Transverse colon (tissue), 4 donors: Measurements from ENCODE around the gene RALGPS1. TPM values are rescaled to one million over a fixed set of nuclear protein-coding genes. Genes with fewer than 3 reads are reported as not detected.

ENCODE experiments used
- DNase-seq: peaks from one replicate; pipeline ENCODE4 v3.0.0-alpha.2; 2019
- H3K27ac ChIP-seq, 4 donors: fragments of 200-600 bp; sonication (generic); 2 replicates each; pipeline ENCODE4 v1.5.1; 2016 to 2018; ENCODE audit warnings: inconsistent platforms in 4 of 4
- H3K27me3 ChIP-seq: fragments of 200-600 bp; sonication (generic); 2 replicates; pipeline ENCODE4 v1.5.1; 2017; ENCODE audit warnings: inconsistent platforms
- H3K36me3 ChIP-seq, 4 donors: fragments of 200-600 bp; sonication (generic); 2 replicates each; pipeline ENCODE4 v1.5.1; 2017 to 2019; ENCODE audit warnings: inconsistent platforms in 4 of 4
- H3K4me1 ChIP-seq, 4 donors: fragments of 200-600 bp; sonication (generic); 2 replicates each; pipeline ENCODE4 v1.5.1; 2017 to 2020; ENCODE audit warnings: inconsistent platforms in 4 of 4
- H3K4me3 ChIP-seq, 4 donors: fragments of 200-600 bp; sonication (generic); 1 replicate in 1 of 4; 2 replicates in 3 of 4; pipeline versions ENCODE4 v1.5.1 to v1.6.1; 2017 to 2019; ENCODE audit warnings: inconsistent platforms in 4 of 4
- H3K9me3 ChIP-seq, 2 donors: fragments of 200-600 bp; sonication (generic); 2 replicates each; pipeline ENCODE4 v1.5.1; 2017 to 2019; ENCODE audit warnings: inconsistent platforms in 2 of 2
- CTCF ChIP-seq, 5 experiments: fragments of 200-600 bp in 3 of 5; fragments of 450-650 bp in 2 of 5; sonication (generic) in 3 of 5; IDR thresholded peaks; 1 replicate in 2 of 5; 2 replicates in 3 of 5; pipeline ENCODE4 v1.5.1; 2016 to 2017; ENCODE audit warnings: antibody characterized with exemption in 5 of 5, inconsistent platforms in 3 of 5, mild to moderate bottlenecking in 2 of 5, moderate library complexity in 1 of 5
- EP300 ChIP-seq: sonication (generic); formaldehyde crosslinking; IDR thresholded peaks from one replicate; pipeline ENCODE4 v1.6.1; 2017; ENCODE audit warnings: antibody characterized with exemption, low read depth
- POLR2A ChIP-seq: fragments of 450-650 bp; IDR thresholded peaks from one replicate; pipeline ENCODE4 v1.6.1; 2016; ENCODE audit warnings: antibody characterized with exemption, mild to moderate bottlenecking, moderate library complexity
- POLR2AphosphoS5 ChIP-seq, 3 donors: sonication (generic); formaldehyde crosslinking; IDR thresholded peaks; one replicate each; pipeline ENCODE4 v1.6.1; 2016; ENCODE audit warnings: antibody characterized with exemption in 3 of 3
- WGBS, 2 donors: methylation state at CpG; one replicate each; pipeline ENCODE4 v1.1.5; 2018; ENCODE audit warnings: low coverage in 1 of 2; 5-methylcytosine and 5-hydroxymethylcytosine counted together
- in situ Hi-C, 4 donors: fragments of 200-750 bp; cut with MboI; loops; one replicate each; pipeline versions ENCODE4 v1.15.0 to v1.15.1; 2017; ENCODE audit warnings: low sequenced_read_pairs in 3 of 4, low pct_ligation_motif_present in 1 of 4, low pct_unique_long_range_greater_than_20kb in 1 of 4
- intact Hi-C: fragments of 100-400 bp; cut with DNase I; formaldehyde crosslinking; loops from one replicate; pipeline ENCODE4 v1.15.1; 2023; ENCODE audit warnings: low total_unique reads
- total RNA-seq, 4 donors: library from RNA; depleted of rRNA; stranded (reverse); fragments of >200 nt; gene quantifications; one replicate each; pipeline ENCODE4 v1.1.0, GENCODE V29; 2016

The RALGPS1 gene
- total RNA-seq, 4 donors from 2014 or later: 46.0 to 119 (median 87.6) TPM

DNA sequence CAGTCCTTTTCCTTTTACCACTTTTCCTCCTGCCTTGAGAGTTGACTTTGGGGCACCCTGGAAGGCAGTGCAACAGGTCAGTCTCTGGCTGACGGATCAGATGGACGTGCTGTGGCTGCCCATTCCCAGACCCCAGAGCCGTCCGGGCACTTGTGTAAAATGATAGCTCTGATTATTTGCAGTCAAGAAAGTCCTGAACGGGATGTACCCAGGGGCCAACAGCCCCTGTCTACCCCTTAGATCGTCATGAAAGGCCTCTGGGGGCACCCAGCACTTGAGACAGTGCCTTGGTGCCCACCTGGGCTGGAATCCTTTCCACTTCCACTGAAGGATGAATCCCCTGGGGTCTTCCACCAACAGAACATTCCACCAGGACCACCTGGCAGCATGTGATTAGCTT, 225.6 kb downstream of the RALGPS1 start:
- no peaks in the 10 kb centered on the region for H3K36me3 ChIP-seq
- no peak for TF ChIP-seq EP300
- no peak for TF ChIP-seq POLR2AphosphoS5 (IDR thresholded peaks at IDR 0.05)
- TF ChIP-seq POLR2A: no peak
- no peak for TF ChIP-seq CTCF (IDR thresholded peaks at IDR 0.05)
- H3K4me3 ChIP-seq: no peak overlapping the region
- intact Hi-C loops (no loop called here), in situ Hi-C loops (no loop called here)
- no peak for DNase-seq
- 92% methylated on average over 6 of the region's 6 CpGs; no CpG with 5 or more reads in 1 of the 2 donors for WGBS, 2 donors
- H3K27me3 ChIP-seq: no peaks in the 10 kb centered on the region
- no peak overlapping the region for H3K27ac ChIP-seq
- peaks cover 0 to 9% (median 0%) of the 10 kb centered on the region in 4 donors for H3K4me1 ChIP-seq
- H3K9me3 ChIP-seq: no peaks in the 10 kb centered on the region

GRCh38 chr9:127140842-127141675, 226.5 kb downstream of the RALGPS1 start:
- TF ChIP-seq EP300: no peak
- TF ChIP-seq POLR2A: no peak
- TF ChIP-seq POLR2AphosphoS5 (IDR thresholded peaks at IDR 0.05): no peak
- no peak for TF ChIP-seq CTCF (IDR thresholded peaks at IDR 0.05)
- DNase-seq: no peak
- 60 to 80% methylated on average over 2 to 9 of the region's 9 CpGs for WGBS, 2 donors
- no peaks in the 10 kb centered on the region for H3K27me3 ChIP-seq
- no peak overlapping the region for H3K27ac ChIP-seq
- H3K36me3 ChIP-seq: no peaks in the 10 kb centered on the region
- intact Hi-C loops (no loop called here), in situ Hi-C loops (no loop called here)
- H3K4me1 ChIP-seq: peaks cover 0 to 4% (median 0%) of the 10 kb centered on the region in 4 donors
- no peaks in the 10 kb centered on the region for H3K9me3 ChIP-seq
- H3K4me3 ChIP-seq: no peak overlapping the region

- Histone ChIP-seq H3K9me3 (no peaks in the 10 kb centered on the region), H3K27ac (no peak overlapping the region), H3K4me1 (no peaks in the 10 kb centered on the region), H3K36me3 (no peaks in the 10 kb centered on the region), H3K4me3 (no peak overlapping the region), H3K27me3 (no peaks in the 10 kb centered on the region)
- WGBS, 2 donors: 97% methylated on average over 3 of the region's 3 CpGs; no CpG with 5 or more reads in 1 of the 2 donors
- DNase-seq: no peak
- in situ Hi-C loops (no loop called here), intact Hi-C loops (no loop called here)
- TF ChIP-seq EP300 (no peak), POLR2A (no peak), CTCF (IDR thresholded peaks at IDR 0.05) (no peak), POLR2AphosphoS5 (IDR thresholded peaks at IDR 0.05) (no peak)
These were observed 227.7 kb downstream of the RALGPS1 start for GRCh38 chr9:127142291-127142690.

- no peak overlapping the region for H3K27ac ChIP-seq
- intact Hi-C loops (no loop called here), in situ Hi-C loops (no loop called here)
- H3K9me3 ChIP-seq: no peaks in the 10 kb centered on the region
- H3K4me3 ChIP-seq: no peak overlapping the region
- no peaks in the 10 kb centered on the region for H3K4me1 ChIP-seq
- TF ChIP-seq POLR2AphosphoS5 (IDR thresholded peaks at IDR 0.05) (no peak), EP300 (no peak), POLR2A (no peak), CTCF (IDR thresholded peaks at IDR 0.05) (no peak)
- 58 to 73% methylated on average over 2 of the region's 2 CpGs for WGBS, 2 donors
- H3K36me3 ChIP-seq: no peaks in the 10 kb centered on the region
- no peak for DNase-seq
- H3K27me3 ChIP-seq: no peaks in the 10 kb centered on the region
These were observed 228.4 kb downstream of the RALGPS1 start for GRCh38 chr9:127142931-127143464.
